Tibial nerve (tissue), 4 donors: ENCODE measurements around the gene NXPH1.

ENCODE experiments used
- EP300 ChIP-seq, 2 donors: sonication (generic); formaldehyde crosslinking; IDR thresholded peaks; one replicate each; pipeline ENCODE4 v1.6.1; 2017; ENCODE audit warnings: antibody characterized with exemption in 2 of 2, mild to moderate bottlenecking in 1 of 2
- POLR2A ChIP-seq, 2 donors: fragments of 450-650 bp; IDR thresholded peaks; one replicate each; pipeline ENCODE4 v1.6.1; 2017; ENCODE audit warnings: antibody characterized with exemption in 2 of 2, mild to moderate bottlenecking in 2 of 2, moderate library complexity in 2 of 2
- TF ChIP-seq, protein P1 (sequence below), 5 experiments: fragments of 200-600 bp in 3 of 5; fragments of 450-650 bp in 2 of 5; sonication (generic) in 3 of 5; IDR thresholded peaks; one replicate each; pipeline ENCODE4 v1.5.1; 2016 to 2019; ENCODE audit warnings: antibody characterized with exemption in 5 of 5, mild to moderate bottlenecking in 3 of 5, moderate library complexity in 2 of 5

DNA sequence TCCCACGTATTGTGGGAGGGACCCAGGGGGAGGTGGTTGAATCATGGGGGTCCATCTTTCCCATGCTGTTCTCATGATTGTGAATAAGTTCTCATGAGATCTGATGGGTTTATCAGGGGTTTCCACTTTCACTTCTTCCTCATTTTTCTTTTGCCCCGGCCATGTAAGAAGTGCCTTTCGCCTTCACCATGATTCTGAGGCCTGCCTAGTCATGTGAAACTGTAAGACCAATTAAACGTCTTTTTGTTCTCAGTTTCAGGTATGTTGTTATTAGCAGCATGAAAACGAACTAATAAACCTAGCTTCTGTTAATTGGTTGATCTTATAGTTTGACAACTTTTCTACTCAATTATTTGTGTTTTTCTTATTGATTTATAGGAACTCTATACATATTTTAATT lies 206.3 kb downstream of the NXPH1 start:
- TF ChIP-seq, protein P1, sequence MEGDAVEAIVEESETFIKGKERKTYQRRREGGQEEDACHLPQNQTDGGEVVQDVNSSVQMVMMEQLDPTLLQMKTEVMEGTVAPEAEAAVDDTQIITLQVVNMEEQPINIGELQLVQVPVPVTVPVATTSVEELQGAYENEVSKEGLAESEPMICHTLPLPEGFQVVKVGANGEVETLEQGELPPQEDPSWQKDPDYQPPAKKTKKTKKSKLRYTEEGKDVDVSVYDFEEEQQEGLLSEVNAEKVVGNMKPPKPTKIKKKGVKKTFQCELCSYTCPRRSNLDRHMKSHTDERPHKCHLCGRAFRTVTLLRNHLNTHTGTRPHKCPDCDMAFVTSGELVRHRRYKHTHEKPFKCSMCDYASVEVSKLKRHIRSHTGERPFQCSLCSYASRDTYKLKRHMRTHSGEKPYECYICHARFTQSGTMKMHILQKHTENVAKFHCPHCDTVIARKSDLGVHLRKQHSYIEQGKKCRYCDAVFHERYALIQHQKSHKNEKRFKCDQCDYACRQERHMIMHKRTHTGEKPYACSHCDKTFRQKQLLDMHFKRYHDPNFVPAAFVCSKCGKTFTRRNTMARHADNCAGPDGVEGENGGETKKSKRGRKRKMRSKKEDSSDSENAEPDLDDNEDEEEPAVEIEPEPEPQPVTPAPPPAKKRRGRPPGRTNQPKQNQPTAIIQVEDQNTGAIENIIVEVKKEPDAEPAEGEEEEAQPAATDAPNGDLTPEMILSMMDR (IDR thresholded peaks at IDR 0.05): no peak
- no peak for TF ChIP-seq POLR2A (IDR thresholded peaks at IDR 0.05)
- no peak for TF ChIP-seq EP300 (IDR thresholded peaks at IDR 0.05)
